Stomach (tissue), 9 donors: ENCODE measurements around the gene PRM2. TPM values are rescaled to one million over a fixed set of nuclear protein-coding genes. Genes with fewer than 3 reads are reported as not detected.

Experiments
- DNase-seq, 2 donors: peaks; one replicate each; pipeline versions ENCODE4 v3.0.0 to v3.0.0-alpha.2; 2013 to 2019
- H3K27ac ChIP-seq, 5 donors: fragments of 200-600 bp in 4 of 5; sonication (generic) in 4 of 5; one replicate each; pipeline ENCODE4 v1.5.1; 2013 to 2019; ENCODE audit warnings: mild to moderate bottlenecking in 1 of 5, moderate library complexity in 1 of 5
- H3K27me3 ChIP-seq, 3 donors: fragments of 200-600 bp; sonication (generic); one replicate each; pipeline ENCODE4 v1.5.1; 2017 to 2019; ENCODE audit warnings: mixed run types in 1 of 3
- H3K36me3 ChIP-seq, 4 donors: fragments of 200-600 bp; sonication (generic); 1 replicate in 3 of 4; 2 replicates in 1 of 4; pipeline ENCODE4 v1.5.1; 2016 to 2019
- H3K4me1 ChIP-seq, 4 donors: fragments of 200-600 bp; sonication (generic); one replicate each; pipeline ENCODE4 v1.5.1; 2016 to 2019
- H3K4me3 ChIP-seq, 4 donors: fragments of 200-600 bp; sonication (generic) in 3 of 4; one replicate each; pipeline ENCODE4 v1.5.1; 2016 to 2019; ENCODE audit warnings: mild to moderate bottlenecking in 1 of 4
- H3K9me3 ChIP-seq, 4 donors: fragments of 200-600 bp; sonication (generic); one replicate each; pipeline ENCODE4 v1.5.1; 2016 to 2019
- EP300 ChIP-seq: sonication (generic); formaldehyde crosslinking; IDR thresholded peaks from one replicate; pipeline ENCODE4 v1.6.1; 2017; ENCODE audit warnings: antibody characterized with exemption
- POLR2A ChIP-seq, 4 donors: fragments of 450-650 bp; IDR thresholded peaks; one replicate each; pipeline ENCODE4 v1.6.1; 2016; ENCODE audit warnings: antibody characterized with exemption in 4 of 4, control low read depth in 2 of 4, mild to moderate bottlenecking in 1 of 4, moderate library complexity in 1 of 4
- POLR2AphosphoS5 ChIP-seq, 3 donors: sonication (generic); formaldehyde crosslinking; IDR thresholded peaks; one replicate each; pipeline ENCODE4 v1.6.1; 2016; ENCODE audit warnings: antibody characterized with exemption in 3 of 3
- WGBS, 5 donors: extraction: QIAGEN DNeasy Blood & Tissue Kit in 3 of 5; methylation state at CpG; one replicate each; pipeline versions ENCODE4 v1.1.5 to v1.1.7; 2013 to 2018; 5-methylcytosine and 5-hydroxymethylcytosine counted together
- intact Hi-C: fragments of 100-400 bp; cut with DNase I; formaldehyde crosslinking; loops from one replicate; pipeline ENCODE4 v1.15.1; 2023; ENCODE audit warnings: low total_unique reads
- polyA plus RNA-seq, 3 donors: library from polyadenylated mRNA; stranded (reverse); fragments of 200-250 nt; gene quantifications; one replicate each; pipeline ENCODE4 v1.2.3, GENCODE V29; 2013
- total RNA-seq, 5 donors: library from RNA; depleted of rRNA; stranded (reverse); fragments of >200 nt; gene quantifications; one replicate each; pipeline versions ENCODE4 v1.1.0 to v1.2.3, GENCODE V29; 2014 to 2016
- TF ChIP-seq, protein P1 (sequence below), 7 experiments: fragments of 450-650 bp in 4 of 7; fragments of 200-600 bp in 3 of 7; sonication (generic) in 3 of 7; IDR thresholded peaks; one replicate each; pipeline ENCODE4 v1.5.1; 2016 to 2019; ENCODE audit warnings: antibody characterized with exemption in 7 of 7, control low read depth in 2 of 7, mild to moderate bottlenecking in 1 of 7
- donor health status: healthy with polysubstance abuse.
- donor health status: Bipolar disorder and iron deficiency.
- donor health status: healthy.

Gene PRM2
- total and polyA plus RNA-seq, 8 donors = not detected

DNA sequence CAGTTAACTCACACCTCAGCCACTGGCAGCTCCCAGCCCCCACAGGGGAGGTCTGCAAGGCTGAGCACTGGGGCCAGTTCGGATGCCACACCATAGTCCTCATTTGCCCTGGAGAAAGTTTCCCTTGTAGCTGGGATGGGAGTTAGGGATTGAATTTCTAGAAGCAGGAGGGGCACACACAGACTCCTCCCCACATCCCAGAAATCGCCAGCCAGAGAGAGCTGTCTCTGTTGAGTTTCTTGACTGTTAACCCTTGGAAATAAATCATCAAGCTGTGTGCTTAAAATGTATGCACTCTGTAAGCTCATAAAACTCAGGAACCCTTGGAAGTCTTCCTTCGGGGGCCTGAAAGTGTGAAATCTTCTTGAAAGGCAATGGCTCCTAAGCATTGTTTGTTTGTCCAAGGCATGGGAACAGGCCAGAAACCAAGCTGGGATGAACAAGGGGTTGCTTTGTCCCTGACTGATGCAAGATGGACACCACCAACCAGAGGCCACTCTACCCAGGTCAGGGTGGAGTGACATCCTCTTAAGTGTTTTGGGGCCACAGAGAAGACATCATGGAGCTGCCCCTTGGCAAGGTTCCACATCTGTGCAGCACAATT is 2.5 kb downstream of the PRM2 start:
- 61 to 82% (median 78%) methylated on average over 3 of the region's 3 CpGs for WGBS, 5 donors
- no peak for DNase-seq
- H3K4me1 ChIP-seq = peaks cover under 1 to 2% (median 1%) of the 10 kb centered on the region in 4 donors
- no peak overlapping the region for H3K27ac ChIP-seq
- intact Hi-C loops = no loop called here
- TF ChIP-seq POLR2AphosphoS5 (IDR thresholded peaks at IDR 0.05) = no peak
- TF ChIP-seq, protein P1, sequence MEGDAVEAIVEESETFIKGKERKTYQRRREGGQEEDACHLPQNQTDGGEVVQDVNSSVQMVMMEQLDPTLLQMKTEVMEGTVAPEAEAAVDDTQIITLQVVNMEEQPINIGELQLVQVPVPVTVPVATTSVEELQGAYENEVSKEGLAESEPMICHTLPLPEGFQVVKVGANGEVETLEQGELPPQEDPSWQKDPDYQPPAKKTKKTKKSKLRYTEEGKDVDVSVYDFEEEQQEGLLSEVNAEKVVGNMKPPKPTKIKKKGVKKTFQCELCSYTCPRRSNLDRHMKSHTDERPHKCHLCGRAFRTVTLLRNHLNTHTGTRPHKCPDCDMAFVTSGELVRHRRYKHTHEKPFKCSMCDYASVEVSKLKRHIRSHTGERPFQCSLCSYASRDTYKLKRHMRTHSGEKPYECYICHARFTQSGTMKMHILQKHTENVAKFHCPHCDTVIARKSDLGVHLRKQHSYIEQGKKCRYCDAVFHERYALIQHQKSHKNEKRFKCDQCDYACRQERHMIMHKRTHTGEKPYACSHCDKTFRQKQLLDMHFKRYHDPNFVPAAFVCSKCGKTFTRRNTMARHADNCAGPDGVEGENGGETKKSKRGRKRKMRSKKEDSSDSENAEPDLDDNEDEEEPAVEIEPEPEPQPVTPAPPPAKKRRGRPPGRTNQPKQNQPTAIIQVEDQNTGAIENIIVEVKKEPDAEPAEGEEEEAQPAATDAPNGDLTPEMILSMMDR (IDR thresholded peaks at IDR 0.05) = no peak
- TF ChIP-seq EP300 = no peak
- no peak for TF ChIP-seq POLR2A (IDR thresholded peaks at IDR 0.05)
- H3K36me3 ChIP-seq = no peaks in the 10 kb centered on the region
- no peaks in the 10 kb centered on the region for H3K9me3 ChIP-seq
- no peak overlapping the region for H3K4me3 ChIP-seq
- H3K27me3 ChIP-seq = no peaks in the 10 kb centered on the region

DNA sequence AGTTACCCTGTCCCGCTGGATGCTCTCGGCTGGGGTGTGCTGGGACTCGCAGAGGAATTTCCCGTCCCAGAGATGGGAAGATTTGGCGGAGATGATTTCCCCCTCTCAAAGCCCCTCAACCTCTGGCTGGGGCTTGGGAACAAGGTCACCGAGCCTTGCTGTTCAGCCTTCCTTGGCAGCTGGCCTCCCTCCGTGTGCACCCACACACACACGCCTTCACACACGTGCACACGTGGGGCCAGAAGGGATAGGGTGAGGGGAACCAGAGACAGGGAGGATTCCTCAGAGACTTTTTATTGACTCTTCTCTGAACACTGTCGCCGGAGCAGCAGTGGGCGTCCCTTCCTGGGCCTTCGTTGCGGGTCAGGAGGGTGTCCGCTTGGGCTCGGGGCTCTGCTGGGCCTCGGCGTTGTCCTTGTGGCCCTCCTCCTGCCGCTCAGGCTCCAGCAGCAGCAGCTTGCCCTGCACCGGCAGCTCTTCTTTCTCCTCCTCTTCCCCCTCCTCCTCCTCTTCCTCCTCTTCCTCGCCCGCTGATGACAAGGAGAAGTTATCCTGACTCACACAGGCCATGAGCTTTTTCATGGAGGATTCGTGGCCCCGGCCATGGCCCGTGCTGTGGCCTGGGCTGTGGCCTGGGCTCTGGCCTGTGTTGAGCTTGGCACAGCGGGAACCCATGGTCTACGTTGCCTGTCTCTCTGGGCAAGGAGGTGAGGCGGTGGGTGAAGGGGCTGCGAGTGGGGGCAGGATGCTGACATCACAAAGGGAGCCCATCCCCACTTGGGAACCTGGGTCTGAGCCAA is 3.2 kb downstream of the PRM2 start, which contains the start of gene PRM3:
PRM3 (minus strand) TSS at position 709 of the 800 bp plus-strand sequence; CDS start at position 675, 34 bp downstream.
- TF ChIP-seq POLR2AphosphoS5 (IDR thresholded peaks at IDR 0.05) (no peak), EP300 (no peak), POLR2A (IDR thresholded peaks at IDR 0.05) (no peak)
- TF ChIP-seq, protein P1 (IDR thresholded peaks at IDR 0.05) = no peak
- Histone ChIP-seq H3K36me3 (no peaks in the 10 kb centered on the region), H3K27ac (no peak within 1 kb of the TSS), H3K4me3 (no peak within 1 kb of the TSS), H3K9me3 (no peaks in the 10 kb centered on the region), H3K4me1 (no peaks in the 10 kb centered on the region), H3K27me3 (no peaks in the 10 kb centered on the region)
- no peak for DNase-seq
- intact Hi-C loops = no loop called here
- 84 to 91% (median 88%) methylated on average over 30 of the region's 30 CpGs for WGBS, 5 donors

DNA sequence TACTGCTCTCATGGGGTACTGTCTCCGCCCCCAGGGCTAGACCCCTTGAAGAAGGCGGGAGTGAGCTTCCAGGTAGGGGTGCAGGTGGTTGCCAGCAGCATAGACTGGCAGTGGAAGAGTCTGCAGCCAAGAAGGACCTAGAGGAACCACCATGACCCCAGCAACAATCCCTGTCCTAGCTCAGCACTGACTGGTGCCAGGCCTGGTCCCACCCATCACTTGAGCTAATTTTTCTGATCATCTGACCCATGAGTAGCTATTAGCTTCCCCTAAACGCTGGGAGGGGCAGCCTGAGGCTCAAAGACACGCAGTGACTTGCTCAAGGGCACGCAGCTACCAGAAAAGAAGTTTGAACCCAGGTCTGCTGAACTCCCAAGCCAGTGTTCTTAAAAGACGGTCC is 3.8 kb downstream of the PRM2 start:
- H3K9me3 ChIP-seq = no peaks in the 10 kb centered on the region
- no peak overlapping the region for H3K27ac ChIP-seq
- H3K36me3 ChIP-seq = no peaks in the 10 kb centered on the region
- no peaks in the 10 kb centered on the region for H3K27me3 ChIP-seq
- intact Hi-C loops = no loop called here
- no peaks in the 10 kb centered on the region for H3K4me1 ChIP-seq
- TF ChIP-seq POLR2A (IDR thresholded peaks at IDR 0.05) = no peak
- whole genome bisulfite sequencing, 5 donors = 84 to 100% (median 88%) methylated on average over 2 to 6 of the region's 6 CpGs
- H3K4me3 ChIP-seq = no peak overlapping the region
- no peak for DNase-seq

DNA sequence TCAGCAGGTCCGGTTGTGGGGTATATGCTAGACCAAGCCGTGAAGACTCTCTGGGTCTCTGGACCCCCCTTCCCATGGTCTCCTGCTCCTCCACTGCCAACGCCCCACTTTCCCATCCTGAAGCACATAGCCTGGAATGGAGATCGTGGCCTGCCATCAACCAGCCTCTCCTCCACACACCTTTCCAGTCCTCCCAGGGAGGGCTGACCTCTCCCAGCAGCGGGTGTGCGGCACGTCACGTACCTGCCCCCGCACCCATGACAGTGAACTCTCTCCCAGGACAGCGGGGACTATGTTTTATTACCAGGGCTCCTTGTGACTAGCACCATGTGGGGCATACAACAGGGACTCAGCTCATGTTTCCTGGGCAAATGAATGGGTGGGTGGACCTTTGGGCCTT is 4.7 kb downstream of the PRM2 start:
- H3K4me1 ChIP-seq = no peaks in the 10 kb centered on the region
- no peak overlapping the region for H3K27ac ChIP-seq
- no peaks in the 10 kb centered on the region for H3K36me3 ChIP-seq
- no peaks in the 10 kb centered on the region for H3K9me3 ChIP-seq
- DNase-seq = no peak
- no peaks in the 10 kb centered on the region for H3K27me3 ChIP-seq
- no peak overlapping the region for H3K4me3 ChIP-seq
- WGBS, 5 donors = 95 to 100% (median 96%) methylated on average over 2 to 10 of the region's 10 CpGs
- intact Hi-C loops = no loop called here
- TF ChIP-seq EP300 = no peak

DNA sequence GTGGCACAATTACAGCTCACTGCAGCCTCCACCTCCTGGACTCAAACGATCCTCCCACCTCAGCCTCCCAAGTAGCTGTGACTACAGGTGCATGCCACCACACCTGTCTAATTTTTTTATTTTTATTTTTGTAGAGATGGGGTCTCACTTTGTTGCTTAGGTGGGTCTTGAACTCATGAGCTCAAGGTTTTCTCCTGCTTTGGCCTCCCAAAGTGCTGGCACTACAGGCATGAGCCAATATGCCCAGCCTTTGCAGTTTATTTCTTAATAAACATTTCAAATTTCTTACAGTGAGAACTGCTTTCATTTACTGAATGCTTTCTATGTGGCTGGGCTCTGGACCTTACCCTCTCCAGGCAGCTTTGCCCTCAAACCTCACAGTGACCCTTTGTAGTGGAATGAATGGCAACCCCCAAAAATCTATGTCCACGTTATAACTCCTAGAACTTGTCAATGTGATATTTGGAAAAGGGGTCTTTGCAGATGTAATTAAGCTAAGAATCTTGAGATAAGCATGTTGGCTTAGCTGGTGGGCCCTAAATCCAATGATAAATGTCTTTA is 5.6 kb downstream of the PRM2 start:
- intact Hi-C loops = no loop called here
- no peaks in the 10 kb centered on the region for H3K9me3 ChIP-seq
- no peak overlapping the region for H3K27ac ChIP-seq
- TF ChIP-seq POLR2A (IDR thresholded peaks at IDR 0.05) = no peak
- TF ChIP-seq, protein P1 (IDR thresholded peaks at IDR 0.05) = no peak
- no peak for TF ChIP-seq POLR2AphosphoS5 (IDR thresholded peaks at IDR 0.05)
- TF ChIP-seq EP300 = no peak
- H3K36me3 ChIP-seq = no peaks in the 10 kb centered on the region
- no peaks in the 10 kb centered on the region for H3K4me1 ChIP-seq
- no peak for DNase-seq
- no peaks in the 10 kb centered on the region for H3K27me3 ChIP-seq
- H3K4me3 ChIP-seq = no peak overlapping the region
- WGBS, 5 donors = 85 to 95% (median 93%) methylated on average over 2 of the region's 2 CpGs
